Measurements from ENCODE around the gene TMEM184B. TPM values are rescaled to one million over a fixed set of nuclear protein-coding genes. Genes with fewer than 3 reads are reported as not detected.
A peak's percentile ranks its signal among the peaks of the same experiment; 100 is the strongest.

Gene TMEM184B
- total and polyA plus RNA-seq, 2 of the 8 experiments (the other 6 are each of a cell fraction or from before 2014, with no cell fraction given) = 41.6 to 81.0 TPM

DNA sequence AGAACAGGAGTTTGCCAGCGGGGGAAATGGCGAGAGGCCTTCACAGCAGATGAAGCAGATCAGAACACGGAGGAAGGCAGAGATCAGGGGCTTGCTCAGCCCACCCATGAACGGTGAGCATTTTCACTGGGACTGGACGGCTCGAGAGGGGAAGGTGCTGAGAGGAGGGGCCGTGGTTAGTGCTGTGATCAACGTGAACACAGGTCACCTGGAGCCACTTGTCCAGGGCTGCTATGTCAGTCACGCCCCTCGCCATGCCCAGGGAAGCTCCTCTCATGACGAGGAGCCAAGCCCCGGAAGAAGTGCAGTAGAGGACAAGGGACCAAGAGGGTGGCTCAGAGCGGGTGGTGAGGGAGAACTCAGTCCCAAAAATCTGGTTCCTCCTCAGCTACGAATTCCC lies 98.2 kb downstream of the TMEM184B start:
- no peaks in the 10 kb centered on the region for H3K79me1 ChIP-seq (ENCODE audit: low read depth, low read length)
- no peak overlapping the region for H2BK120ac ChIP-seq (replicated peaks; ENCODE audit: low read depth, low read length)
- peak overlapping the region; percentile 68 for H2BK12ac ChIP-seq (ENCODE audit: low read depth, low read length)
- DNase-seq (ENCODE audit: low read depth in 1 of 2, low spot score in 2 of 2) (no peak), FAIRE-seq (no peak)
- H3K18ac ChIP-seq (ENCODE audit: extremely low read depth, low read length) = no peak overlapping the region; the same call in 1 of the 2 replicates
- H2BK5ac ChIP-seq (ENCODE audit: low read depth, low read length) = peak overlapping the region; percentile 30; the same call in 1 of the 2 replicates
- CTCF ChIA-PET (ENCODE audit: partially characterized antibody) = interaction anchor here (0.6 to 3.9 kb wide), 7 partner anchors 12 to 147 kb away, joined by 3 to 24 read pairs (median 4); no protein-coding TSS in a partner anchor
- no peak overlapping the region for H3K27ac ChIP-seq (ENCODE audit: low read depth, low read length)
- no peak overlapping the region; the same call in 1 of the 2 replicates for H2AK5ac ChIP-seq (ENCODE audit: low read depth, low read length)
- H4K20me1 ChIP-seq (replicated peaks in 1 of 2; ENCODE audit: control insufficient read depth in 1 of 2, insufficient read depth in 2 of 2, low read length in 2 of 2) = no peaks in the 10 kb centered on the region
- POLR2A ChIA-PET (ENCODE audit: partially characterized antibody) = interaction anchor here (0.7 to 0.9 kb wide), 3 partner anchors 10 to 257 kb away, joined by 3 read pairs; no protein-coding TSS in a partner anchor
- H3K23me2 ChIP-seq (ENCODE audit: low read depth, low read length) = no peaks in the 10 kb centered on the region
- WGBS, 2 experiments (ENCODE audit: extremely low coverage in 1 of 2, insufficient coverage in 1 of 2, insufficient read length in 1 of 2, insufficient replicate concordance in 2 of 2, low coverage in 1 of 2, low lambda C conversion rate in 2 of 2, missing lambda C conversion rate in 1 of 2) = 84% methylated on average over 14 of the region's 14 CpGs; no CpG with 5 or more reads in 1 of the 2 experiments
- no peak overlapping the region for H2BK20ac ChIP-seq (ENCODE audit: low read length)
- no peak overlapping the region for H3K4ac ChIP-seq (replicated peaks; ENCODE audit: insufficient read length, low read depth, low read length)
- peaks cover 0 to 9% (median 2%) of the 10 kb centered on the region in 4 experiments; a peak in 4 of 7 replicates for H3K4me1 ChIP-seq (replicated peaks in 1 of 4; ENCODE audit: control insufficient read depth in 3 of 4, insufficient read depth in 4 of 4, low read length in 3 of 4)
- no peak overlapping the region for H3K23ac ChIP-seq (ENCODE audit: insufficient read length)
- no peaks in the 10 kb centered on the region for H3K36me3 ChIP-seq (ENCODE audit: control insufficient read depth in 2 of 4, insufficient read depth in 4 of 4, low read length in 3 of 4)
- no peak overlapping the region for H4K91ac ChIP-seq (replicated peaks; ENCODE audit: insufficient read length, low read length)
- no peaks in the 10 kb centered on the region for H3K27me3 ChIP-seq (replicated peaks in 1 of 4; ENCODE audit: control insufficient read depth in 3 of 4, extremely low read depth in 1 of 4, insufficient read depth in 3 of 4, low read length in 3 of 4)
- no peak overlapping the region for H3K9ac ChIP-seq (replicated peaks in 1 of 4; ENCODE audit: extremely low read depth in 1 of 4, low read depth in 3 of 4, low read length in 3 of 4)
- H3K56ac ChIP-seq (replicated peaks; ENCODE audit: insufficient read length, low read depth, low read length) = no peak overlapping the region
- H3K9me3 ChIP-seq (ENCODE audit: insufficient read depth in 2 of 2, low read depth in 1 of 2, low read length in 1 of 2) = no peaks in the 10 kb centered on the region
- no peak overlapping the region for H2BK15ac ChIP-seq (ENCODE audit: low read length)
- H3K4me2 ChIP-seq (ENCODE audit: insufficient read depth in 1 of 2, low read depth in 2 of 2, low read length in 2 of 2) = no peak overlapping the region
- no peak overlapping the region for H3K4me3 ChIP-seq (ENCODE audit: extremely low read depth in 1 of 4, insufficient read depth in 2 of 4, low read depth in 3 of 4, low read length in 4 of 4)
- no peak overlapping the region for H3K14ac ChIP-seq (ENCODE audit: insufficient read length)
- no peak overlapping the region for H4K5ac ChIP-seq (ENCODE audit: insufficient read length, low read depth, low read length)
- TF ChIP-seq ZNF274 (IDR thresholded peaks at IDR 0.05; ENCODE audit: borderline replicate concordance, extremely low read depth, low read length) (no peak), PHF8 (conservative IDR thresholded peaks at IDR 0.05; ENCODE audit: low read depth, low read length) (no peak), EP300 (IDR thresholded peaks at IDR 0.05; ENCODE audit: borderline replicate concordance in 1 of 2, low read depth in 2 of 2, low read length in 2 of 2) (no peak)
- H2AFZ ChIP-seq (ENCODE audit: low read length) = no peak overlapping the region
- no peak overlapping the region for H4K8ac ChIP-seq (ENCODE audit: extremely low read depth, insufficient read depth, low read length)
- no peaks in the 10 kb centered on the region for H3K79me2 ChIP-seq (ENCODE audit: control insufficient read depth in 1 of 2, insufficient read depth in 2 of 2, low read length in 2 of 2)
